ENCODE data around the gene ZBED2.

GRCh38 chr3:111596328-111596727 is 1.2 kb upstream of the ZBED2 start:
- TF ChIP-seq CTCF (IDR thresholded peaks at IDR 0.05; ENCODE audit: insufficient read depth, low read depth, low read length) (no peak), EZH2 (IDR thresholded peaks at IDR 0.05; ENCODE audit: insufficient read depth, low read length) (no peak)
